ENCODE data around the gene ADGRF1.

- no peak for TF ChIP-seq CHD2 (IDR thresholded peaks at IDR 0.05; ENCODE audit: low read length, partially characterized antibody)
- TF ChIP-seq CTCF (IDR thresholded peaks at IDR 0.05), result no peak
- TF ChIP-seq PHF8 (IDR thresholded peaks at IDR 0.05; ENCODE audit: borderline replicate concordance, low read depth), result no peak
- TF ChIP-seq SREBF2 (IDR thresholded peaks at IDR 0.05), result no peak
- no peak for TF ChIP-seq HDAC2 (IDR thresholded peaks at IDR 0.05)
- TF ChIP-seq POLR2A (IDR thresholded peaks at IDR 0.05; ENCODE audit: low read length), result no peak
- no peak for TF ChIP-seq FOSB (CRISPR knock-in tag; IDR thresholded peaks at IDR 0.05)
- no peak for TF ChIP-seq EP300 (IDR thresholded peaks at IDR 0.05)
- TF ChIP-seq JUN (IDR thresholded peaks at IDR 0.05), result no peak
- no peak for TF ChIP-seq USF2 (IDR thresholded peaks at IDR 0.05)
Measured at GRCh38 chr6:46993846-46994245, 48.3 kb downstream of the ADGRF1 start.

All from A549 (cell line).